AG20443 (cell line): Measurements from ENCODE around the gene PTPRE.

Experiments used
- DNase-seq: peaks from one replicate; pipeline ENCODE4 v3.0.0; 2012; ENCODE audit warnings: low spot score, mixed read lengths

The PTPRE gene

GRCh38 chr10:127882801-127883459 is 24.0 kb upstream of the PTPRE start:
- DNase-seq, result no peak

GRCh38 chr10:127883516-127883915 is 23.4 kb upstream of the PTPRE start:
- DNase-seq, result no peak

GRCh38 chr10:127884501-127884900 is 22.4 kb upstream of the PTPRE start:
- DNase-seq, result no peak

- DNase-seq, result peak; percentile 4
These were observed 20.4 kb upstream of the PTPRE start for GRCh38 chr10:127886371-127887051.

- DNase-seq, result no peak
These were observed 19.1 kb upstream of the PTPRE start for GRCh38 chr10:127887541-127888415.

- DNase-seq, result no peak
These were observed 18.2 kb upstream of the PTPRE start for GRCh38 chr10:127888521-127889312.

GRCh38 chr10:127889605-127890195 is 17.2 kb upstream of the PTPRE start:
- peak; percentile 42 for DNase-seq

GRCh38 chr10:127890216-127890615 is 16.7 kb upstream of the PTPRE start:
- DNase-seq, result no peak

GRCh38 chr10:127890832-127891334 is 16.0 kb upstream of the PTPRE start:
- DNase-seq, result no peak

GRCh38 chr10:127892743-127893142 is 14.2 kb upstream of the PTPRE start, which contains the start of gene CLRN3:
Gene CLRN3 (minus strand): TSS chr10:127892941. CDS start chr10:127892784, 157 bp downstream.
- no peak for DNase-seq

- no peak for DNase-seq
These were observed 12.8 kb upstream of the PTPRE start for GRCh38 chr10:127894146-127894545.

GRCh38 chr10:127896590-127896989 is 10.3 kb upstream of the PTPRE start:
- no peak for DNase-seq

GRCh38 chr10:127897177-127897576 is 9.7 kb upstream of the PTPRE start:
- no peak for DNase-seq

- no peak for DNase-seq
These were observed 7.0 kb upstream of the PTPRE start for GRCh38 chr10:127899766-127900387.

GRCh38 chr10:127903789-127904188 is 3.1 kb upstream of the PTPRE start:
- DNase-seq, result no peak

GRCh38 chr10:127904311-127905000 is 2.4 kb upstream of the PTPRE start:
- DNase-seq, result no peak

- no peak for DNase-seq
These were observed 1.7 kb upstream of the PTPRE start for GRCh38 chr10:127905001-127905847.

GRCh38 chr10:127905848-127906261 is 1.0 kb upstream of the PTPRE start:
- no peak for DNase-seq

- DNase-seq, result peak; percentile 77
These were observed 655 bp downstream of the PTPRE start for GRCh38 chr10:127907411-127908105.
